WI38 (cell line): ENCODE results near the gene MLXIPL.
A peak's percentile ranks its signal among the peaks of the same experiment; 100 is the strongest.
"Not testable (repeated sequence)": the region's sequence is repeated elsewhere in the genome, so short reads cannot be mapped to it uniquely, and the experiment has no call there.

Source experiments
- H3K4me3 ChIP-seq: 2 replicates; pipeline ENCODE4 v1.5.1; 2011; ENCODE audit warnings: low read depth, mild to moderate bottlenecking, control low read depth, low read length
- TF ChIP-seq, protein P1 (sequence below): IDR thresholded peaks from 2 replicates; pipeline ENCODE4 v1.5.1; 2012; ENCODE audit warnings: low read depth, mild to moderate bottlenecking, control low read depth, low read length

Gene MLXIPL

DNA sequence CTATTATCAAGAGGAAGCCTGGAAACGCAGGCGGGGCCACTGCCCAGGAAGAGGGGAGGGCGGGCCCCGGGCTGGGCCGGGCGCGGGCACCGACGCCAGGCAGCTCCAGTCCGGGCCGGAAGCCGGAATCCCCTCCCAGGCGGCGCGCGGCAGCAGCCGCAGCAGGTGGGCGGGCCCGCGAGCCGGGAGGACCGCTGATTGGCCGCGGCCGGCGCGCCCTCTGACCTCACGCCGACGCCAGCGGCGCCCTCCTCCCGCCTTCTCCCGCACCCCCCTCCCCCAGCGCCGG is 67.3 kb downstream of the MLXIPL start:
- H3K4me3 ChIP-seq = peak overlapping the region; percentile 85
- TF ChIP-seq, protein P1, sequence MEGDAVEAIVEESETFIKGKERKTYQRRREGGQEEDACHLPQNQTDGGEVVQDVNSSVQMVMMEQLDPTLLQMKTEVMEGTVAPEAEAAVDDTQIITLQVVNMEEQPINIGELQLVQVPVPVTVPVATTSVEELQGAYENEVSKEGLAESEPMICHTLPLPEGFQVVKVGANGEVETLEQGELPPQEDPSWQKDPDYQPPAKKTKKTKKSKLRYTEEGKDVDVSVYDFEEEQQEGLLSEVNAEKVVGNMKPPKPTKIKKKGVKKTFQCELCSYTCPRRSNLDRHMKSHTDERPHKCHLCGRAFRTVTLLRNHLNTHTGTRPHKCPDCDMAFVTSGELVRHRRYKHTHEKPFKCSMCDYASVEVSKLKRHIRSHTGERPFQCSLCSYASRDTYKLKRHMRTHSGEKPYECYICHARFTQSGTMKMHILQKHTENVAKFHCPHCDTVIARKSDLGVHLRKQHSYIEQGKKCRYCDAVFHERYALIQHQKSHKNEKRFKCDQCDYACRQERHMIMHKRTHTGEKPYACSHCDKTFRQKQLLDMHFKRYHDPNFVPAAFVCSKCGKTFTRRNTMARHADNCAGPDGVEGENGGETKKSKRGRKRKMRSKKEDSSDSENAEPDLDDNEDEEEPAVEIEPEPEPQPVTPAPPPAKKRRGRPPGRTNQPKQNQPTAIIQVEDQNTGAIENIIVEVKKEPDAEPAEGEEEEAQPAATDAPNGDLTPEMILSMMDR = no peak

DNA sequence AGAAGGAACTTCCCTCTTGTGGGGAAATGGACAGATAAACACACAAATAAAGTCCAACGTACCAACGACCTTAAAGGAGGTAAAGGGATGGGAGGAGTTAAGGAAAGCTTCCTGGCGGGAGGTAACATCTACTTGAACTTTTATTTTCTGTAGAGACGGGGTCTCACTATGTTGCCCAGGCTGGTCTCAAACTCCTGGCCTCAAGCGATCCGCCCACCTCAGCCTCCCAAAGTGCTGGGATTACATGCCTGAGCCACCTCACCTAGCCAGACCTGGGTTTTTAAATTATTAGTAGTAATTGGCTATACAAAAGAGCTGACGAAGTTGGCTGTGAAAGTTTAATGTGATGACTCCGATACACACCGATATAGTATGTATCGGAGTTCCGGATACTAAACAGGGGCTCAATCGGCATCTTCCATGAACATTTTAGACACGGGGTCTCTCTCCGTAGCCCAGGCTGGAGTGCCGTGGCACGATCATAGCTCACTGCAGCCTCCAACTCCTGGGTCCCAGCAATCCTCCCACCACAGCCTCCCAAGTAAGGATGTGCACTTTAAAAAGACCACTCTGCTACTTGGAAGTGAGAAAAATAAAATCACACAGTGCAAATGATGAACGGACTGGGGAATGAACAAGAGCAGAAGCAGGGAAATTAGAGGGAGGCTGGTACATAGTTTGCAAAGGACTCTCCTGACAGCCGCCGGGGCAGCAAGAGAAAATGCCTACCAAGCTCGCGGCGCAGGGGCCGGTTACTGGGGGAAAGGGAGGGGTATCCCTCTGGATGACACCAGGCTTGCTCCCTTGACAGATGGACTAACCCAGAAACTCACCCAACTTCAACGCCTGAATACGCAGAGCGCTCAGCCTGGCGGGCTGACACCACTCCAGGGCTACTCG is 67.9 kb downstream of the MLXIPL start:
- peak overlapping the region; percentile 85 for H3K4me3 ChIP-seq
- TF ChIP-seq, protein P1 = no peak

DNA sequence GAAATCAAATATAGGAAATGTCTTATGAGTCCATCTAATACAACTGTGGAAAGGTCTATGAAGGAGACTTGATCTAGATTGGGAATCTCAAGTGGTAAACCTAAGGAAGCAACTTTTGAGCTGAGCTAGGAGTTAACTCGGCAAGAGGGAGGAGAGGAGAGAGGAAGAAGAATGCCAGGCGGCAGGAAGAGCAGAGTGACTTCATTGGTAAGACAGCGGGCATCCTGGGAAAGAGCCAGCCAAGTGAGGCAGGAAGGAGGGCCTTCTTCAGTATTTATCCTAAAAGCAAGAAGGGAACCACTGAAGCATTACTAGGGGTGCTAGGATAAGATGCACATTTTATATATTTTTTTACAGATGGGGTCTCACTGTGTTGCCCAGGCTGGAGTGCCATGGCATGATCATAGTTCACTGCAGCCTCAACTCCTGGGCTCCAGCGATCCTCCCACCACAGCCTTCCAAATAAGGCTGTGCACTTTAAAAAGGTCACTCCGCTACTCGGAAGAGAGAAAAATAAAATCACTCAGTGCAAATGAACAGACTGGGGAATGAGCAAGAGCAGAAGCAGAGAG is 68.8 kb downstream of the MLXIPL start:
- no peak overlapping the region for H3K4me3 ChIP-seq
- TF ChIP-seq, protein P1 = no peak

DNA sequence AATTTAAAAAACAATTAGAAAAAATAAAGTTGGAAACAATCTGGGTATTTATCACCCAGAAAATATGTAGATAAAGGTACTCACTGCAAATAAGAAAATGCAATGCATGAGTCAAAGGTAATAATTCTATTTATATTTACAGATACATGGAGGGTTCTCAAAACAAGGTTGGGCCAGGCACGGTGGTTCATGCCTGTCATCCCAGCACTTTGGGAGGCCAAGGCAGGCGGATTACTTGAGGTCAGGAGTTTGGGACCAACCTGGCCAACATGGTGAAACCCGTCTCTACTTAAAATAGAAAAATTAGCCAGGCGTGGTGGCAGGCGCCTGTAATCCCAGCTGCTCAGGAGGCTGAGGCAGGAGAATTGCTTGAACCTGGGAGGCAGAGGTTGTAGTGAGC is 74.2 kb downstream of the MLXIPL start:
- H3K4me3 ChIP-seq = not testable (repeated sequence)

DNA sequence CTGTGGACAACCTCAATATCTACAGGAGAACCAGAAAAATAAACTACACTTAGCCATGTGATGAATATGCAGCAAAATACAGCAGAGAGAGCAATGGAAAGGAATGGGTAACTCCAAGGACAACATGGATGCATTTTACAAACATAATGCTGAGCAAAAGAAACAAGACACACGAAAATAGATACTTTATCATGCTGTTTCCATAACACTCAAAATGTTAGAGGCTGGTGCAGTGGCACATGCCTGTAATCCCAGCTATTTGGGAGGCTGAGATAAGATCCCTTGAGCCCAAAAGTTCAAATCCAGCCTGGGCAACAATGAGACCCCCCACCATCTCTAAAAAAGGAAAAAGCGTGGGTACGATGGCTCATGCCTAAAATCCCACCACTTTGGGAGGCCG is 75.1 kb downstream of the MLXIPL start:
- TF ChIP-seq, protein P1 = no peak
- no peak overlapping the region for H3K4me3 ChIP-seq

DNA sequence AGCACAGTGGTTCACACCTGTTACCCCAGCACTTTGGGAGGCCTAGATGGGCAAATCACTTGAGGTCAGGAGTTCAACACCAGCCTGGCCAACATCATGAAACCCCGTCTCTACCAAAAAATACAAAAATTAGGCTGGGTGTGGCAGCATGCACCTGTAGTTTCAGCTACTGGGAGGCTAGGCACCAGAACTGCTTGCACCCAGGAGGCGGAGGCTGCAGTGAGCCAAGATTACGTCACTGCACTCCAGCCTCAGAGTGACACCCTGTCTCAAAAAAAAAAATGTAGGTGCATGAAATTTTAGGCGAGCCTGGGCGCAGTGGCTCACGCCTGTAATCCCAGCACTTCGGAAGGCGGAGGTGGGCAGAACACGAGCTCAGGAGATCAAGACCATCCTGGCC is 76.5 kb downstream of the MLXIPL start:
- no peak overlapping the region for H3K4me3 ChIP-seq
- TF ChIP-seq, protein P1 = no peak

DNA sequence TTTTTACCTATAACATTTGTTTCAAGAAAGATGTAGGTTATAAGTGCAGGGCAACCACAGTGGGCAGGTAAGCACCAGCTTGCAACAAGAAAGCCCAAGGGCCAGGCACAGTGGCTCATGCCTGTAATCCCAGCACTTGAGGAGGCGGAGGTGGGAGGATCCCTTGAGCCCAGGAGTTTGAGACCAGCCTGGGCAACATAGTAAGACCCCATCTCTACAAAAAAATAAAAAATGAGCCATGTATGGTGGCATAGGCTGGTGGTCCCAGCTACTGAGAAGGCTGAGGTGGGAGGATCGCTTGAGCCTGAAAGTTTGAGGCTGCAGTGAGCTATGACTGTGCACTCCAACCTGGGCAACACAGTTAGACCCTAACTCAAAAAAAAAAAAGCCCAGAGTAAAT is 79.6 kb downstream of the MLXIPL start:
- TF ChIP-seq, protein P1 = no peak

More for the DNA sequence above, 79.6 kb downstream of the MLXIPL start:
- no peak overlapping the region for H3K4me3 ChIP-seq
